H1 (cell line): Measurements from ENCODE around the gene LITAF. TPM values are rescaled to one million over a fixed set of nuclear protein-coding genes. Genes with fewer than 3 reads are reported as not detected.

ENCODE experiments used
- BRCA1 ChIP-seq: IDR thresholded peaks from 2 replicates; pipeline ENCODE4 v1.6.1; 2012; ENCODE audit warnings: low read depth, low read length, improper control_type of control experiment
- SP1 ChIP-seq: IDR thresholded peaks from 2 replicates; pipeline ENCODE4 v1.6.1; 2011; ENCODE audit warnings: low read depth, low read length
- YY1 ChIP-seq: IDR thresholded peaks from 2 replicates; pipeline ENCODE4 v1.6.1; 2011; ENCODE audit warnings: low read depth, mild to moderate bottlenecking, low read length
- polyA plus RNA-seq, 7 experiments: library from polyadenylated mRNA; depleted of rRNA in 3 of 7; stranded (reverse) in 5 of 7; unstranded in 2 of 7; fragments of >200 nt in 5 of 7; fragments of 200-250 nt in 2 of 7; gene quantifications; 1 replicate in 5 of 7; 2 replicates in 1 of 7; 4 replicates in 1 of 7; pipeline versions ENCODE4 v1.2.1 to v1.2.3, GENCODE V29; 2011 to 2013; ENCODE audit warnings: missing spikeins in 2 of 7, mixed read lengths in 2 of 7
- total RNA-seq: library from RNA; stranded (reverse); fragmentation: NEBNext Ultra II Directional; extraction: Animal tissue kit (Norgen Biotek cat#: 25700); gene quantifications from 2 replicates; pipeline ENCODE4 v1.2.1, GENCODE V29; 2021
- TF ChIP-seq, protein P1 (sequence below), 3 experiments: IDR thresholded peaks; 1 replicate in 2 of 3; 2 replicates in 1 of 3; pipeline versions ENCODE4 v1.5.1 to v1.6.1; 2011; ENCODE audit warnings: low read length in 3 of 3, mild to moderate bottlenecking in 3 of 3, inconsistent platforms in 2 of 3, low read depth in 1 of 3, moderate library complexity in 1 of 3; ENCODE audit not compliant: insufficient read depth in 1 of 3; ENCODE audit errors: control extremely low read depth in 1 of 3

Gene LITAF
- total and polyA plus RNA-seq, 2 of the 8 experiments (the other 6 are each of a cell fraction or from before 2014, with no cell fraction given), result 165 to 205 TPM

DNA sequence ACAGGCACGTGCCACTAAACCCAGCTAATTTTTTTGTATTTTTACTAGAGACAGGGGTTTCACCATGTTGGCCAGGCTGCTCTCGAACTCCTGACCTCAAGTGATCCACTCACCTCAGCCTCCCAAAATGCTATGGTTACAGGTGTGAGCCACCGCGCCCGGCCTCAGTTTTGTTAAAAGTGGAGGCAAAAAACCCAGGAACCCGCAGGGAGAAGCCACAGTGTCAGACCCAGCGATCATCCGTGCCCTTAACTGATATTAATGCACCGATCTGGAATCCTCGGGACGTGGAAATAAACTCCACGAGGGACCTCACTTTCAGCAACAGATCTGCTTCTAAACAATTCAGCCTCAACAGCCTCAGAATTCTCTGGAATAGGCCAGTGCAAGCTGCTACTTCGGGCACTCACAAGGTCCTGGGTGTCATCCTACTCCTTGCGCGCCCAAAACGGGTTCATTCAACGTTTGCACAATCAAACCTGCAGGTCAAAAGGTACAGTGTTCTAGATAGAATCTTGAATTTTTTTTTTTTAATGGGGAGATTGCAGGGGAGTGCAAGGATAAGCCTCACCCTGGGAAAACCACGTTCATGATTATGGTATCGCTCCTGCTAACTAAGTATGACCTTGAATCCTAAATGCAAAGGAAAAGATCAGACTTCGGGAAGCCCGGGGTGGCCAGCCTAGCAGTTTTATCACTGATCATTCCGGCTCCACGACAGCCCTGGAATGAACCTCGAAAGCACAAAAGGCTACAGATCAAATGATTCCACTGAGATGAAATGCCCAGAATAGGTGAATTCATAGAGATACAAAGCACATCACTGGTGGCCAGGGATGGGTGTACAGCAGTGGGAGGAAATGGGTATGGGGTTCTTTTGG lies 22.4 kb downstream of the LITAF start (continued):
- TF ChIP-seq, protein P1, sequence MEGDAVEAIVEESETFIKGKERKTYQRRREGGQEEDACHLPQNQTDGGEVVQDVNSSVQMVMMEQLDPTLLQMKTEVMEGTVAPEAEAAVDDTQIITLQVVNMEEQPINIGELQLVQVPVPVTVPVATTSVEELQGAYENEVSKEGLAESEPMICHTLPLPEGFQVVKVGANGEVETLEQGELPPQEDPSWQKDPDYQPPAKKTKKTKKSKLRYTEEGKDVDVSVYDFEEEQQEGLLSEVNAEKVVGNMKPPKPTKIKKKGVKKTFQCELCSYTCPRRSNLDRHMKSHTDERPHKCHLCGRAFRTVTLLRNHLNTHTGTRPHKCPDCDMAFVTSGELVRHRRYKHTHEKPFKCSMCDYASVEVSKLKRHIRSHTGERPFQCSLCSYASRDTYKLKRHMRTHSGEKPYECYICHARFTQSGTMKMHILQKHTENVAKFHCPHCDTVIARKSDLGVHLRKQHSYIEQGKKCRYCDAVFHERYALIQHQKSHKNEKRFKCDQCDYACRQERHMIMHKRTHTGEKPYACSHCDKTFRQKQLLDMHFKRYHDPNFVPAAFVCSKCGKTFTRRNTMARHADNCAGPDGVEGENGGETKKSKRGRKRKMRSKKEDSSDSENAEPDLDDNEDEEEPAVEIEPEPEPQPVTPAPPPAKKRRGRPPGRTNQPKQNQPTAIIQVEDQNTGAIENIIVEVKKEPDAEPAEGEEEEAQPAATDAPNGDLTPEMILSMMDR (IDR thresholded peaks at IDR 0.05; ENCODE audit: control extremely low read depth in 1 of 3, insufficient read depth in 1 of 3, low read depth in 1 of 3, low read length in 3 of 3), result no peak
- TF ChIP-seq YY1 (no peak), BRCA1 (no peak), SP1 (no peak)
- TF ChIP-seq, all 59 proteins: peak for 0
